GM19328 (cell line): ENCODE results near the gene CAPN11.

Experiments used
- ATAC-seq: cut with Tn5 transposase; IDR thresholded peaks from one replicate; pipeline ENCODE4 v1.9.1; 2021; ENCODE audit warnings: mild to moderate bottlenecking, moderate library complexity; ENCODE audit not compliant: unreplicated experiment

CAPN11 gene

GRCh38 chr6:44152533-44152932 is 6.1 kb upstream of the CAPN11 start:
- no peak for ATAC-seq

- no peak for ATAC-seq
These were observed 4.6 kb upstream of the CAPN11 start for GRCh38 chr6:44154067-44154466.

GRCh38 chr6:44156494-44157151 is 2.0 kb upstream of the CAPN11 start:
- no peak for ATAC-seq

- ATAC-seq = no peak
These were observed 1.5 kb upstream of the CAPN11 start for GRCh38 chr6:44157152-44157521.

DNA sequence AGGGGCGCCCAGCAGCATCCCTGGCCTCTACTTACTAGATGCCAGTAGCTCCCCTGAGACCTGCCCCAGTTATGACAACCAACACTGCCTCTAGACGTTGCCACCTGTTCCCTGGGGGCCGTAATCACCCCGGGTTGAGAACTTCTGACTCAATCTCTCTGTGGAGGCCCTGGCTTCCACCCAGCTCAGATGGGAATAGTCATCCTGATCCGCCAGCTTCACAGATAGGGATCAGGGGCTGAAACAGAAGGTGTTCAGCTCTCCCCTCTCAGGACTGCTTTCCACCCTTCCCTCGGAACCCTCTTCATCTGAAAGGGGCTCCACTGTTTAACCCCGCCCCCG is 3.3 kb downstream of the CAPN11 start:
- no peak for ATAC-seq

DNA sequence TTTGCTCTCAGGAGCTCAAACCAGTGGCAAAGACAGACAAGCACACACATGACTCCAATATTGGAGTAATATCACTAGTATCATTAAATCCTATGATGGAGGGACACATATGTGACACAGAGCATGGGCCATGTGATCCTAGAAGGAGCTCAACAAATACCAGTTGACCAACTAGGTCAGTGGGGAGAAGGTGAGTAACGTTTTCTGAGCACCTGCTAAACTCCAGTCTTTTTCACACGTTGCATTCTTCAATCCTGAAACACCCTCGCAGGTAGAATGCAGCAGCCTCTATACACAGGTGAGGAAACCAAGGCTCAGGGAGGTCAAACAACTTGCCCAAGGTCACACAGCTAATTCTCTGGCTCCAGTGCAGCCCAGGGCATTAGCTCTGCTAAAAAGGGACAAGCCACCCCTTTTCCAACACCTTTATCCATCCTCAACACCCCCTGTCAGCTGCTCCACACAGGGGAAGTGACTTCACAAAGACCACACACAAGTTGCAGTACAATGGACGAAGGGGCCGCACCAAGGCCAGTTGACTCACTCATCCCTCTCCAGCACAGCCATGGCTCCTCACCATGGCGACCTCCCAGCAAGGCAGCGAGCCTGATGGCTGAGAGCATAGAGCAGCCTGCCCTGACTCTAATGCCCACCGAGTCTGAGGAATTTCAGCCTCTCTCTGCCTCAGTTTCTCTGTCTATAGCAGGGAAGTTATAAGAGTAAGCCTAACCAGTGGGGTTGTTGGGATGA is 4.4 kb downstream of the CAPN11 start:
- no peak for ATAC-seq

- ATAC-seq = no peak
These were observed 7.5 kb downstream of the CAPN11 start for GRCh38 chr6:44166116-44166515.

DNA sequence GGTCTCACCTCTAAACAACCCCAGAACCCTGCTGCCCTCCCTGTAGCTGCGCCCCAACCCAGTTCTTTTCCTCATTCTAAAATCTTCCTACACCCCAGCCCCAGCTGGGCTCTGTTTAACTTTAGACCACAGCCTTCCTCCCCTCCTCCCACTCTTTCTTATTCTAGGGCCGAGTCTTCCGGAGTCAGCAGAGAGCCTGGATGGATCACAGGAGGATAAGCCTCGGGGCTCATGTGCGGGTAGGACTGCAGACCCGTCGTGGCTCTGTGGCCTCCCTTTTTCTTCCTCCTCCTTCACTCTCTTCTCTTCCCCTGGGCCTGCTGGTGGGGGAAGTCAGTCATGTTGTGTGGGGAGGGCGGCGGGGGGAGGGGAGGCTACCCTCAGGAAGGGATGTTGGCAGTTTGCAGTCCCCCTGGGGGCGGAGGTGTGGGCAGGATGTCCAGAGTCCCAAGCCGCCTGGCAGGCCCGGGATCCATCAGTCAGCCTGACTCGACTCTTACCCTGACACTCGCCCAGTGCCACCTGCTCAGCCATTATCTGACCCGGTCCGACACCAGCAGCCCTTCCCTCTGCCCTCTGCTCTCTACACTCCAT is 8.1 kb downstream of the CAPN11 start:
- ATAC-seq = no peak

DNA sequence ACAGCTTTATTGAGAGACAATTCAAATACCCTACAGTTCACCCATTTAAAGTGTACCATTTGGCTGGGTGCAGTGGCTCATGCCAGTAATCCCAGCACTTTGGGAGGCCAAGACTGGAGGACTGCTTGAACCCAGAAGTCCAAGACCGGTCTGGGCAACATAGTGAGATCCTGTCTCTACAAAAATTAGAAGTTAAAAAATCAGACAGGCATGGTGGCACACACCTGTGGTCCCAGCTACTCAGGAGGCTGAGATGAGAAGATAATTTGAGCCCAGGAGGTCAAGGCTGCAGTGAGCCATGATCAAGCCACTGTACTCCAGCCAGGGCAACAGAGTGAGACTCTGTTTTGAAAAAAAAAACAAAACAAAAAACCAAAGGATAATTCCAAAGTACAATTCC is 8.9 kb downstream of the CAPN11 start:
- ATAC-seq = no peak

DNA sequence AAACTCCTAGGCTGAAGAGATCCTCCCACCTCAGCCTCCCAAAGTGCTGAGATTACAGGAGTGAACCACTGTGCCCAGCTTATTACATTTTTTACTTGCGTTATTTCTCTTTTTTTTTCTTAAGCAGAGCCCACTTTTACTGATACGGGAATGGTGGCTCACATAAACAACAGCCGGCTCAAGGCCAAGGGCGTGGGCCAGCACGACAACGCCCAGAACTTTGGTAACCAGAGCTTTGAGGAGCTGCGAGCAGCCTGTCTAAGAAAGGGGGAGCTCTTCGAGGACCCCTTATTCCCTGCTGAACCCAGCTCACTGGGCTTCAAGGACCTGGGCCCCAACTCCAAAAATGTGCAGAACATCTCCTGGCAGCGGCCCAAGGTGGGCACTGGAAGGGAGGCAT is 10.5 kb downstream of the CAPN11 start:
- no peak for ATAC-seq

GRCh38 chr6:44169886-44170570 is 11.4 kb downstream of the CAPN11 start:
- ATAC-seq = no peak

GRCh38 chr6:44171899-44172546 is 13.4 kb downstream of the CAPN11 start:
- no peak for ATAC-seq

DNA sequence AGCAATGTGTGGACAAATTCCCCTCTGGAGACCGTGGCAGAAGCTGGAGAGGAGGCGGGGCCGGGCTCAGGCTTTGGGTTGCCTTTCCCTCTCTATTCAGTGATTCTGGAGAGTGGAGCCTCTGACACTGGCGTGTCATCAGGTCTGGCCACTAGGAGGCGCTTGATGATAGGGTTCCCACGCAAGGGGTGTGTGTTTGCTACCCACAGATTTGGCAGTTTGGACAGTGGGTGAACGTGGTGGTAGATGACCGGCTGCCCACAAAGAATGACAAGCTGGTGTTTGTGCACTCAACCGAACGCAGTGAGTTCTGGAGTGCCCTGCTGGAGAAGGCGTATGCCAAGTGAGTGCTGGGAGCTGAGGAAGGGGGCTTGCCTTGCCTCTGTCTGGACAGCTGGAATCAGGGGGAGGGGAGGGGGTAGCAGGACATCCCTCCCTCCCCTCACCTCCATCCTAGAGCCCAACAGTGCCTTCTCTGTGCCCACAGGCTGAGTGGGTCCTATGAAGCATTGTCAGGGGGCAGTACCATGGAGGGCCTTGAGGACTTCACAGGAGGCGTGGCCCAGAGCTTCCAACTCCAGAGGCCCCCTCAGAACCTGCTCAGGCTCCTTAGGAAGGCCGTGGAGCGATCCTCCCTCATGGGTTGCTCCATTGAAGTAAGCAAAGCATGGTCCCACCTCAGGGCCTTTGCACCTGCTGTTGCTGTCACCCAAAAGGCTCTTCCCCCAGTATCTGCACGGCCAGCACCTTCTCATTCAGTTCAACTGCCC is 14.3 kb downstream of the CAPN11 start:
- ATAC-seq = no peak

DNA sequence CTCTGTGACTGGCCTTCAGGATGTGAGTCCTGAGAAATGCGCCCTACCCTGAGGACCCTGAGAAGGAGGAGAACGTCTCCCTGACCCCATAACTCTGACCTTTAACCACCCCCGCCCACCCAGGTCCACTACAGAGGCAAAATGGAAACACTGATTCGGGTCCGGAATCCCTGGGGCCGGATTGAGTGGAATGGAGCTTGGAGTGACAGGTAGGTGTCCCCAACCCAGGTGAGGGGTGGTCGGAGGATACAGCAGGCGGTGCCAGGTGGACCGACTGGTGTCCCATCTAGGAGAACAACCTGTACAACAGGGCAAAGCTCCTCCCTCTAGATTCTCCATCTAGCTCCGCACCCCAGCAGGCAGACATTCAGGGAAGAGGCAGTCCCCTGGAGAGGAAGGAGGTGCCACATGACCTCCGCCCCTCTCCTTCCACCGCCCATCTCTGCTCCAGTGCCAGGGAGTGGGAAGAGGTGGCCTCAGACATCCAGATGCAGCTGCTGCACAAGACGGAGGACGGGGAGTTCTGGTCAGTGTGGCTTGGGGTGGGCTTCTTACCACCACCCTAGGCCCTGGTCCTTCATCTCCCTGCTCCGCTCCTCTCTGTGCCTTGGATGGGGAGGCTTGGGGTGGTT is 17.6 kb downstream of the CAPN11 start:
- ATAC-seq = no peak

GRCh38 chr6:44176762-44177509 is 18.3 kb downstream of the CAPN11 start:
- no peak for ATAC-seq

GRCh38 chr6:44177691-44178423 is 19.2 kb downstream of the CAPN11 start:
- no peak for ATAC-seq

DNA sequence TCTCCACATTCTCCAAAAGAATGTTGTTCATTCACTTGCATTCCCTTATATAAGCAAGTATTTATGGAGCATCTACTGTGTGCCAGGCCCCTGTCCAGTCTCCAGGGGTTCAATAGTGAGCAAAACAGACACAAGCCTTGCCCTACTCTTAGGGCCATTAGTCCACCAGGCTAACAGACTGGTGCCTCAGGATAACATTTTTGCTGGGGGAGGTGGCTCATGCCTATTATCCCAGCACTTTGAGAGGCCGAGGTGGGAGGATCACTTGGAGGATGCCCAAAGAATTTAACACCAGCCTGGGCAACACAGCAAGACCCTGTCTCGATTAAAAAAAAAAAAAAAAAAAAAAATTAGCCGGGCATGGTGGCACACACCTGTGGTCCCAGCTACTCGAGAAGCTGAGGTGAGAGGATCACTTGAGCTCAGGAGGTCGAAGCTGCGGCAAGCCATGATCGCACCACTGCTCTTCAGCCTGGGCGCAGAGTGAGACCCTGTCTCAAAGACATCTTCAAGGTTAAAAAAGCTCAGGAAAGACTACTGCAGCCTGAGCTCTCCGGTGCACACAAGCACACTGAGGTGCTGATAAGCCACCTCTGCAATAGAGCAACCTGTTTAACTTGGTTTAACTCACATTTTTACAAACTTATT is 19.9 kb downstream of the CAPN11 start:
- no peak for ATAC-seq

DNA sequence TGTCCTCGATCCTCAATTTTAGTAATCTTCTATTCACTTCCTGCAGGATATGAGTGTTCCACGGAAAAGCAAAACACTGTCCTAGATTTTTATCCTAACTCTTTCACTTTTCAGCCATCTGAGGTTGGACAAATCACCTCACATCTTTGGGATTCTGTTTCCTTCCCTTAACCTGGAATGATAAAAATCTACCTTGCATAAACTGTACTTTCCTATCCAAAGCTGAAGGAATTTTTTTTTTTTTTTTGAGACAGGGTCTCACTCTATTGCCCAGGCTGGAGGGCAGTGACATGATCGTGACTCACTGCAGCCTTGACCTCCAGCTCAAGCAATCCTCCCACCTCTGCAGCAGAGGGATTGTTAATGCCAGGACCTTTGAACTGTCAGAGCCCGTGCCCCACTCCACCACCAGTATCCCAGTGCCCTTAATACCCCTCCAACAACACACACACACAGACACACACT is 20.5 kb downstream of the CAPN11 start:
- ATAC-seq = no peak
